ENCODE results near the gene TRIML1.

Gene TRIML1, protein sequence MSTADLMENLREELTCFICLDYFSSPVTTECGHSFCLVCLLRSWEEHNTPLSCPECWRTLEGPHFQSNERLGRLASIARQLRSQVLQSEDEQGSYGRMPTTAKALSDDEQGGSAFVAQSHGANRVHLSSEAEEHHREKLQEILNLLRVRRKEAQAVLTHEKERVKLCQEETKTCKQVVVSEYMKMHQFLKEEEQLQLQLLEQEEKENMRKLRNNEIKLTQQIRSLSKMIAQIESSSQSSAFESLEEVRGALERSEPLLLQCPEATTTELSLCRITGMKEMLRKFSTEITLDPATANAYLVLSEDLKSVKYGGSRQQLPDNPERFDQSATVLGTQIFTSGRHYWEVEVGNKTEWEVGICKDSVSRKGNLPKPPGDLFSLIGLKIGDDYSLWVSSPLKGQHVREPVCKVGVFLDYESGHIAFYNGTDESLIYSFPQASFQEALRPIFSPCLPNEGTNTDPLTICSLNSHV

DNA sequence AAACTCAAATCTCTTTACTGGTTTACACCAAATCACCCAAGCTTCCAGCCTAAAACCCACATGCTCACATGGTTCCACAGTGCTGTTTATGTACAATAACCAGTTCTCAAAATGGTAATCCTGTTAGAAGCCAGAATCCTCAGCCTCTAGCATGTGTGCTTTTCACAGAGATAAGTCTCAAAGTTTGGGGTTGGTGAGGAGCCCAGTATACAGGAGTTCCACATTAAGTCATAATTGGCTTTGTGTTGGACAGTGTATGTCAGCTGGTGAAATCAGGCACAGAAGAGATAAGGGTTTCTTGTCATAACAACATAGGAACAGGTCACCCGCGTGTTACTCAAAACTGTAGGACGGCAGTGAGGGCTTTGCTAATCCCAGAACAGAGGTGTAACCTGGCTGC lies at the start of gene TRIML1:
TRIML1 (plus strand) TSS at position 301 of the 400 bp plus-strand sequence. CDS start 118 bp downstream, outside the sequence.
- no peak for DNase-seq (ENCODE audit: low read depth)
- TF ChIP-seq, protein P1, sequence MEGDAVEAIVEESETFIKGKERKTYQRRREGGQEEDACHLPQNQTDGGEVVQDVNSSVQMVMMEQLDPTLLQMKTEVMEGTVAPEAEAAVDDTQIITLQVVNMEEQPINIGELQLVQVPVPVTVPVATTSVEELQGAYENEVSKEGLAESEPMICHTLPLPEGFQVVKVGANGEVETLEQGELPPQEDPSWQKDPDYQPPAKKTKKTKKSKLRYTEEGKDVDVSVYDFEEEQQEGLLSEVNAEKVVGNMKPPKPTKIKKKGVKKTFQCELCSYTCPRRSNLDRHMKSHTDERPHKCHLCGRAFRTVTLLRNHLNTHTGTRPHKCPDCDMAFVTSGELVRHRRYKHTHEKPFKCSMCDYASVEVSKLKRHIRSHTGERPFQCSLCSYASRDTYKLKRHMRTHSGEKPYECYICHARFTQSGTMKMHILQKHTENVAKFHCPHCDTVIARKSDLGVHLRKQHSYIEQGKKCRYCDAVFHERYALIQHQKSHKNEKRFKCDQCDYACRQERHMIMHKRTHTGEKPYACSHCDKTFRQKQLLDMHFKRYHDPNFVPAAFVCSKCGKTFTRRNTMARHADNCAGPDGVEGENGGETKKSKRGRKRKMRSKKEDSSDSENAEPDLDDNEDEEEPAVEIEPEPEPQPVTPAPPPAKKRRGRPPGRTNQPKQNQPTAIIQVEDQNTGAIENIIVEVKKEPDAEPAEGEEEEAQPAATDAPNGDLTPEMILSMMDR (IDR thresholded peaks at IDR 0.05; ENCODE audit: control insufficient read depth, insufficient read depth, low read depth, low read length, missing control alignments), result no peak

DNA sequence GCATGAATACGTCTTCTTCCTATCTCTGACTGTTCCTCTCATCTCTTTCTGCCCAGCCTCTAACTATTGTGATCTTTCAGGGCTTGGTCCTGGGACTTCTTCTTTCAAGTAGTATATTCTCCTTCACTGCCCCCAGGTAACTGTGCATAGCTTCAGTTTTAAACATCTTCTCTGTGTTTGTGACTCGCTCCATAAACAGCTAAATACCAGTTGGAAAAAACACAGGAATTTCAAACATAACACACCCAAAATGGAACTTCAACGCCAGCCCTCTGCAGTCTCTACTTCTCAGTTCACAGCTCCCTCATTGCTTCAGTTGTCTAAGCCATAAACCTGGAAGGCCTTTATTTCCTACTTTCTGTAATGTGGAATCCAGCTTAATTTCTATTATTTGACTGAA lies 46.4 kb upstream of the TRIML1 start:
- no peak overlapping the region for H3K4me3 ChIP-seq (ENCODE audit: control insufficient read depth, low read depth, low read length)
- TF ChIP-seq, protein P1 (IDR thresholded peaks at IDR 0.05; ENCODE audit: control insufficient read depth, insufficient read depth, low read depth, low read length, missing control alignments), result no peak
- no peak for DNase-seq (ENCODE audit: low read depth)

More for the DNA sequence above, at the start of gene TRIML1:
- no peak within 1 kb of the TSS for H3K4me3 ChIP-seq (ENCODE audit: control insufficient read depth, low read depth, low read length)

DNA sequence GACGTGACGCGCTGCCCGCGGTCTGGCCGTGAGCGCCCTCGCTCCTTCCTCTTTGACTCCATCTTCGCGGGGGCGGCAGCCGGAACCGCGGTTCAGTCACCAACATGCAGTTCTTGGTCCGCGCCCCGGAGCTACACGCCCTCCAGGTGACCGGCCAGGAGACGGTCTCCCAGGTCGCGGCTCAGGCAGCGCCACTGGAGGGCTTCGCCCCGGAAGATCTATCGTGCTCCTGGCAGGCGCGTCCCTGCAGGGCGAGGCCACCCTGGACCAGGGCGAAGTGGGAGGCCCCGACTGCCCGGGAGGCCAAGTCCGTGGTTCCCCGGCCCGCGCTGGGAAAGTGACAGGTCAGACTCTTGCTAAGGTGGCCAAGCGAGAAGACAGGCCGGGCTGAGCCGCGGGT lies 32.8 kb upstream of the TRIML1 start:
- no peak overlapping the region for H3K4me3 ChIP-seq (ENCODE audit: control insufficient read depth, low read depth, low read length)
- no peak for DNase-seq (ENCODE audit: low read depth)
- TF ChIP-seq, protein P1 (IDR thresholded peaks at IDR 0.05; ENCODE audit: control insufficient read depth, insufficient read depth, low read depth, low read length, missing control alignments), result no peak

DNA sequence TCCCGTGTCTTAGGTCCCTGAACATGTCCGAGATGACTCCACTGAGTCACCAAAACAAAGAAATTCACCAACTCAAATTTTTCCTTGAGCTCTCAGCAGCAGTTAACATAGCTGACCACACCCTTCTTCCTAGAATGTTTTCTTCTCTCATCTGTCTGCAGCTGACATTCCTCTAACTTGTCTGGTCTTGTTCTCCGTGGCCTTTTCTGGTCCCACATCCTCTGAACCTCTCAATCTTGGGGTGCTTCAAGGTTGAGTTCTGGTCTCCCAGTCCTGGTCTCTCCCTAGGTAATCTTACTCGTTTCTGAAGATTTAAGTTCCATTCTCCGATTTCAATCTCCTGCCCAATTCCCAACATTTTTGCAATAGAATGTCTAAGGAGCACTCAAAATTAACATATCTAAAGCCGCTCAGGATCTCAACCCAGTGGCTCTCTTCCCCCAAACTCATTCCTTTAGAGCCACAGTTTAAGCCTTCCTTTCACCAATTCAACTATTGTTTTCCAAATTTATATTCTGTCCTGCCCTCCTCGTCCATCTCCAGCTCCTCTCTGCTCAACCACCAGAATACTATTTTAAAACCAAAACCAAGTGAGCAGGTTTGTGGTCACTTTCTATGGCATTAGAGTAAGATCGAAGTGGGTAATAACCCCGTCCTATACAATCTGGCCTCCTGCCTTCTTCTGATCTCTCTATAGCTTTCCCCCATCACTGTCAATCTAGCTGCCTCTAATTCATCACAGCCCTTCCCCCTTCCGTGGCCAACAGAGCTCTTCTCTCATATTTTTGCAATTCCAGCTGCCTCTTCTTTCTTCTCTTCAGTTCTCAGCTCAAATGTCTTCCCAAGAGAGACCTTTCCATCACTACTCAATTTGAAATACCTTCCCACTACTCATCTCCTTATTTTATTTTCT lies 31.1 kb upstream of the TRIML1 start:
- DNase-seq (ENCODE audit: low read depth), result no peak
- H3K4me3 ChIP-seq (ENCODE audit: control insufficient read depth, low read depth, low read length), result no peak overlapping the region
- TF ChIP-seq, protein P1 (IDR thresholded peaks at IDR 0.05; ENCODE audit: control insufficient read depth, insufficient read depth, low read depth, low read length, missing control alignments), result no peak

DNA sequence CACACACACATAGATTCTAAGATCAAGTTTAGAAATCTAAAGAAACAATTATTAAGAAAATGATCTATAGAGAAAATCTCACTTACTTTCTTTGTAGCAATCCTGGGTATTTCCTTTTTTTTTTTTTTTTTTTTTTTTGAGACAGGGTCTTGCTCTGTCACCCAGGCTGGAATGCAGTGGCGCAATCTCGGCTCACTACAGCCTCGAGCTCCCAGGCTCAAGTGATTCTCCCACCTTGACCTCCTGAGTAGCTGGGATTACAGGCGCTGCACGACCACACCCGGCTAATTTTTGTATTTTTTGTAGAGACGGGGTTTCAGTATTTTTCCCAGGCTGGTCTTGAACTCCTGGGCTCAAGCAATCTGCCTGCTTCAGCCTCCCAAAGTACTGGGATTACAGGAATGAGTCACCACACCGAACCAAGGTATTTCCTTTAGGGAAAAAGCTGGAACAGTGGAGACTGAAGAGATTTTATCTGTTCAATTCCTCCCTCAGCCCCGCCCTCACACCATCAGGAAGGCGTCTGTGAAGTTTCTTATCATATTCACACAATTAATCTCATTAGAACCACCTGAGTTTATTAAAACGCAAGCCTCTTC lies 30.0 kb upstream of the TRIML1 start, which contains the start of gene TRIML2:
TRIML2 (minus strand) TSS at position 447 of the 599 bp plus-strand sequence. CDS start 4,235 bp downstream, outside the sequence.
- H3K4me3 ChIP-seq (ENCODE audit: control insufficient read depth, low read depth, low read length), result no peak within 1 kb of the TSS
- TF ChIP-seq, protein P1 (IDR thresholded peaks at IDR 0.05; ENCODE audit: control insufficient read depth, insufficient read depth, low read depth, low read length, missing control alignments), result no peak
- DNase-seq (ENCODE audit: low read depth), result no peak

DNA sequence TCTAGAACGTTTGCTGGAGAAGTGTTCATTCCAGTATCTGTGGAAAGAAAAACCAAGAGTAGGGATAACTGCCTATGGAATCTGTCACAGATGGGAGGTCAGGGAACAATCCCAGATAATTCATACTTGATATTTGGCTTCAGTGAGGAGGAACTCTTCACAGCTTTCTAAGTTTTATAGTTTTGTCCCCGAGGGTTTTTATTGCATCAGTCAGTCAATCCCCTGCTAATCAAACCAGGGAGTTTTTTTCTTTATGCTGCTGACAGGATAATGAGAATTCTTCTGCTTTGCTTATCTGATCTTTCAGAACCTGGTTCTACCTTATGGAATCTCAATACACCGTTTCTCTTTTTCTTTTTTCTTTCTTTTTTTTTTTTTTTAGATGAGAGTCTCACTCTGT lies 29.2 kb upstream of the TRIML1 start:
- H3K4me3 ChIP-seq (ENCODE audit: control insufficient read depth, low read depth, low read length), result no peak overlapping the region
- TF ChIP-seq, protein P1 (IDR thresholded peaks at IDR 0.05; ENCODE audit: control insufficient read depth, insufficient read depth, low read depth, low read length, missing control alignments), result no peak
- no peak for DNase-seq (ENCODE audit: low read depth)
